Spleen (tissue), 7 donors: ENCODE data around the gene RPS3A.

Source experiments
- CTCF ChIP-seq, 11 experiments: fragments of 200-600 bp in 7 of 11; fragments of 450-650 bp in 4 of 11; sonication (generic) in 4 of 11; IDR thresholded peaks in 8 of 11; conservative IDR thresholded peaks in 3 of 11; 1 replicate in 7 of 11; 2 replicates in 4 of 11; pipeline versions ENCODE4 v1.4.0 to v1.8.0; 2016 to 2021; ENCODE audit warnings: antibody characterized with exemption in 11 of 11, inconsistent platforms in 4 of 11, mild to moderate bottlenecking in 1 of 11
- POLR2A ChIP-seq, 3 donors: fragments of 450-650 bp; IDR thresholded peaks; one replicate each; pipeline ENCODE4 v1.5.1; 2017; ENCODE audit warnings: antibody characterized with exemption in 3 of 3, mild to moderate bottlenecking in 1 of 3
- POLR2AphosphoS5 ChIP-seq, 3 donors: sonication (generic); formaldehyde crosslinking; IDR thresholded peaks; one replicate each; pipeline ENCODE4 v1.5.1; 2017; ENCODE audit warnings: antibody characterized with exemption in 3 of 3
- donor health status: DM: no; HTN: no; CAD: no; lungs with moderate emphysema.
- donor health status: DM: no; HTN: no; CAD: no.
- donor health status: DM: no; HTN: no; CAD: no.

- TF ChIP-seq CTCF (IDR thresholded peaks at IDR 0.05 in 8 of 11, conservative IDR thresholded peaks at IDR 0.05 in 3 of 11) (no peak), POLR2A (IDR thresholded peaks at IDR 0.05) (no peak), POLR2AphosphoS5 (IDR thresholded peaks at IDR 0.05) (no peak)
Measured at GRCh38 chr4:151143162-151143561, 43.7 kb downstream of the RPS3A start.
